Measurements from ENCODE around the gene ZRANB3.
"Not testable (repeated sequence)": the region's sequence is repeated elsewhere in the genome, so short reads cannot be mapped to it uniquely, and the experiment has no call there.

ZRANB3 gene

GRCh38 chr2:135485441-135485840 lies 45.6 kb downstream of the ZRANB3 start:
- no peak for DNase-seq

DNA sequence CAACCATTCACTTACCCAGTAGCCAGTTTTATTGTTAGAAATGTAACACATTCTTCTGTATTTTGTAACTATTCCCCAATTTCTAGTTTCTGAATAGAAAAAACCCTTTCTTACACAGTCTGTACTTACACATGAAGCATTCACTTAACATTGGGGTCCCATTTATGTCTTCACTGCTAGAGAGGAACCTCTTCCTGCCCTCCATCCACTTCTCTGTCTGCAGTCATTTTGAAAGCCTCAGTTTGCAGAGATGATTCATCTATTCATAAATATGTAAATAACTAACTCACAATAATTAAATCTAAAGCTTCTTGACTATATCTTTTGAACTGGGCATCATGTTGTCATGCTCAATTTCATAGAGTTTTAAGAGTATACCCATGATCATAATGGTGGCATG lies 55.9 kb downstream of the ZRANB3 start:
- DNase-seq, result no peak

GRCh38 chr2:135473567-135473966 lies 57.5 kb downstream of the ZRANB3 start:
- no peak for DNase-seq

- DNase-seq, result no peak
These were observed 59.9 kb downstream of the ZRANB3 start for GRCh38 chr2:135471106-135471505.

DNA sequence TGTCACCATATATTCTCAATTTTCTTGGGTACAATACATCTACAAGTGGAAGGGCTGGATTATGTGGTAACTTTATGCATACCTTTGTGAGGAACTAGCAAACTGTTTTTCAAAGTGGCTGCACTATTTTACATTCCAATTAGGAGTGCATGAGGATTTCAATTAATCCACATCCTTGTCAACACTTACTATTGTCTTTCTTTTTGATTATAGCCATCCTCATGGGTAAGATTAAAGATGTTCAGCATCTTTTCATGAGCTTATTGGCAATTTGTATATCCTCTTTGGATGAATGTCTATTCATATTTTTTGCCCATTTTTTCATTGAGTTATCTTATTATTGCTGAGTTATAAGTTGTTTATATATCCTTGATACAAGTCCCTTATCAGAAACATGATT lies 73.7 kb downstream of the ZRANB3 start:
- no peak for DNase-seq

- DNase-seq, result no peak
These were observed 74.2 kb downstream of the ZRANB3 start for GRCh38 chr2:135456835-135457234.

DNA sequence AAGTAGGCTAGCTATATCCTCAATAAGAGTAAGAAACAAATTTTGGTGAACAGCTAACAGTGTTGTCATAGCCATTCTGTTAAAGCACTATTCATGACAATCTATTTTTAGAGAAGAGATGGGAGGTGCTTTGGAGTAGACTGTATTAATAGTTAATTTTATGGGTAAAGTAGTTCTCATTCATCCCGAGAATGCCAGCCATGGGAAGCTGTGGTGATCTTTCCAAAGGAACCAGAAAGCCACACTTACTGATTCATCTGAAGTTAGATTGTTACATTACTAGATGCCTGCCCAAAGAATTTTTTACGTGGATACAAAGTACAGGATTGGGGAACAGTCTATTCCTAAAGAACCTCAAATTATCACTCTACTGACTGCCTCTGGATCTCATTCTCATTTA lies 74.6 kb downstream of the ZRANB3 start:
- DNase-seq, result no peak

DNA sequence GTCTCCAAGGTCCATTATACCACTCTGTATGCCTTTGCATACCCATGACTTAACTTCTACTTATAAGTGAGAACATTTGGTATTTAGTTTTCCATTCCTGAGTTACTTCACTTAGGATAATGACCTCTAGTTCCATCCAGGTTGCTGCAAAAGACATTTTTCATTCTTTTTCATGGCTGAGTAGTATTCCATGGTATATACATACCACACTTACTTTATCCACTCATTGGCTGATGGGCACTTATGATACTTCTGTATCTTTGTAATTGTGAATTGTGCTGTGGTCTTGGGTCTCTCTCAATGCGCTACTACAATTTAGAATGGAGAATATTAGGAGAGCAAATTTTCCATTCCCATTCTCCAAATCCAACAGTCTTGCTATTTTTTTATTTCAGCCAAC lies 76.4 kb downstream of the ZRANB3 start:
- DNase-seq, result no peak

DNA sequence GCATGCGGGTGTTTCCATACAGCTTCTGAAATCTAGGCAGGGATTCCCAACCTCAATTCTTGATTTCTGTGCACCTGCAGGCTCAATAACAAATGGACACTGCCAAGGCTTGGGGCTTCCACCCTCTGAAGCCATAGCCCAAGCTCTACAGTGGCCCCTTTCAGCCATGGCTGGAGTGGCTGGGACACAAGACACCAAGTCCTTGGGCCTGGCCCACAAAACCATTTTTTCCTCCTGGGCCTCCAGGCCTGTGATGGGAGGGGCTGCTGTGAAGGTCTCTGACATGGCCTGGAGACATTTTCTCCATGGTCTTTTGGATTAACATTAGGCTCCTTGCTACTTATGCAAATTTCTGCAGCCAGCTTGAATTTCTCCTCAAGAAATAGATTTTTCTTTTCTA lies 78.0 kb downstream of the ZRANB3 start:
- not testable (repeated sequence) for DNase-seq

GRCh38 chr2:135451966-135452365 lies 79.1 kb downstream of the ZRANB3 start:
- no peak for DNase-seq

DNA sequence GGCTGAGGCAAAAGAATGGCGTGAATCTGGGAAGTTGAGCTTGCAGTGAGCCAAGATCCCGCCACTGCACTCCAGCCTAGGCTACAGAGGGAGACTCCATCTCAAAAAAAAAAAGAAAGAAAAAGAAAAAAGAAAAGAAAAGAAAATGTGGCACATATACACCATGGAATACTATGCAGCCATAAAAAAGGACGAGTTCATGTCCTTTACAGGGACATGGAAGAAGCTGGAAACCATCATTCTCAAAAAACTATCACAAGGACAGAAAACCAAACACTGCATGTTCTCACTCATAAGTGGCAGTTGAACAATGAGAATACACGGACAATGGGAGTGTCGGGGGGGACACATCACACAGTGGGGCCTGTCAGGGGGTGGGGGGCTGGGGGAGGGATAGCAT lies 88.0 kb downstream of the ZRANB3 start:
- not testable (repeated sequence) for DNase-seq

DNA sequence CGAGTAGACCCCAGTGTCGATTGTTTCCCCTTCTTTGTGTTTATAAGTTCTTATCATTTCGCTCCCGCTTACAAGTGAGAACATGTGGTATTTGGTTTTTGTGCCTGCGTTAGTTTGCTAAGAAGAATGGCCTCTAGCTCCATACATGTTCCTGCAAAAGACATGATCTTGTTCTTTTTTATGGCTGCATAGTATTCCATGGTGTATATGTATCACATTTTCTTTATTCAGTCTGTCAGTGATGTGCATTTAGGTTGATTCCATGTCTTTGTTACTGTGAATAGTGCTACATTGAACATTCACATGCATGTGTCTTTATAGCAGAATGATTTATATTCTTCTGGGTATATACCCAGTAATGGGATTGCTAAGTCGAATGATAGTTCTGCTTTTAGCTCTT lies 95.9 kb downstream of the ZRANB3 start:
- DNase-seq, result not testable (repeated sequence)

DNA sequence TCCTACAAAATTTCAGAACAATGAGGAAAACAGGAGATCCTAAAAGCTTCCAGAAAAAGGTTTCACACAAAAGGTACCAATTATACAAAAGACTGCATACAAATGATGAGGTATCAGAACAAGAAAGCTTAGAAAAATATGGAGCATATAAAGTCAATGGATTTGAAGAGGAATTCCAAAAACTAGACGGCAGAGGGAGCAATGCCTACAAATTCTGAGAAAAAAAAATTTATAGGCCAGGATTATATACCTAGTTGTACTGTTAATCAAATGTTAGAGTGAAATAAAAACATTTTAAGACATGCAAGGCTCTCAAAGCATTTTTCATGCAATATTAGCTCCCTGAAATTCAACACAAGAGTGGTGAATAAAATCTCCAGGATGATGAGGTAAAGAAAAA lies 106.2 kb downstream of the ZRANB3 start:
- DNase-seq, result no peak

- no peak for DNase-seq
These were observed 108.1 kb downstream of the ZRANB3 start for GRCh38 chr2:135422898-135423297.

GRCh38 chr2:135411646-135412045 lies 119.4 kb downstream of the ZRANB3 start:
- DNase-seq, result no peak

GRCh38 chr2:135409436-135409835 lies 121.6 kb downstream of the ZRANB3 start:
- no peak for DNase-seq

- DNase-seq, result not testable (repeated sequence)
These were observed 134.8 kb downstream of the ZRANB3 start for GRCh38 chr2:135396259-135396658.

DNA sequence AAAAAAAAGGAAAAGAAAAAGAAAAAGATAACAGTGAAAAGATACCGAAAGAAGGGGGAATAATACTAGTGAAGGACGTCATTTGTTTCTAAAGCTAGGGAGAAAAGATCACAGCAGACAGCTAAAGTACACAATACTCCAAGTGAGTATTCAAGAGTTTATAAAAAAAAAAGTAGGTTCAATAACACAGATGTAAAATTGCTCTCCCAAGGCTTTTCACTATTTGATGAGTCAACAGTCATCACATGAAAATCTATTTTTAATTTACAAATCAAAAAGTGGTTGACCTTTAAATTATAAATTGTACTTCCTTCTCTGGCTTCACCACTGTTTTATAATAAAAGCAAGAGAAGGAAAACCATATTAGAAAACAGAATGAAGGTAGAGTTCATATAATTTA lies 144.0 kb downstream of the ZRANB3 start:
- DNase-seq, result no peak

- no peak for DNase-seq
These were observed 152.4 kb downstream of the ZRANB3 start for GRCh38 chr2:135378591-135378990.

DNA sequence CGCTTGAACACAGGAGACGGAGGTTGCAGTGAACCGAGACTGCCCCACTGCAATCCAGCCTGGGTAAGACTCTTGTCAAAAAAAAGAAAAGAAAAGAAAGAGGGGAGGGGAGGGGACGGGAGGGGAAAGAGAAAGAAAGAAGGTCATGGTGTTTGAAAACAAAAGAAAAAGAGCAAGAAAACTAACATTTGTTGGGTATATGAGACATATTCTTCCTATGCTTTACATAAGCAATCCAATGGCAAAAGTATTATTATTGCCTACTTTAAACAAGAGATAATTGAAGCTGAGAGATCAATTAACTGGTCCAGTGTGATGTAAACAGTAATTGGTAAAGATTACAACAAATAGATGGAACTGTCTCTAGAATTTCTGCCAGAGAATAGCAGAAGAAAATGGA lies 157.3 kb downstream of the ZRANB3 start:
- no peak for DNase-seq

GRCh38 chr2:135349941-135350340 lies 181.1 kb downstream of the ZRANB3 start:
- no peak for DNase-seq

DNA sequence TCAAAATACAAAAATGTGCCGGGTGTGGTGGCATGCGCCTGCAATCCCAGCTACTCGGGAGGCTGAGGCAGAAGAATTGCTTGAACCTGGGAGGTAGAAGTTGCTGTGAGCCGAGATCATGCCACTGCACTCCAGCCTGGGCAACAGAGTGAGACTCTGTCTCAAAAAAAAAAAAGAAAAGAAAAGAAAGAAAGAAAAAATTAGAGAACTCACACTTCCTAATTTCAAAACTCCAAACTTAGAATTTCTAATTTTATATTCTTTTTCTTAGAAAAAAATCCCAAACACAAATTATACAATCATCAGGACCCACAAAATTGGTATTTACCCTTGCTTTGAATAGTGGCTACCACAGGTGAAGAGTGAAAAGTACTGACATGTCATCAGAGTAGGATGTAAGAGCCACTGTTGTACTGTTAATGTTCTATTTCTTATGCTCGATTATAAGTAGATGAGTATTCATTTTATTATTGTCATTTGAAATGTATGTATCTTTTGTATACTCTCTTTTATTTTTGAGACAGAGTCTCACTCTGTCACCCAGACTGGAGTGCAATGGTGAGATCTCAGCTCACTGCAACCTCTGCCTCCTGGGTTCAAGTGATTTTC lies 182.8 kb downstream of the ZRANB3 start:
- not testable (repeated sequence) for DNase-seq

DNA sequence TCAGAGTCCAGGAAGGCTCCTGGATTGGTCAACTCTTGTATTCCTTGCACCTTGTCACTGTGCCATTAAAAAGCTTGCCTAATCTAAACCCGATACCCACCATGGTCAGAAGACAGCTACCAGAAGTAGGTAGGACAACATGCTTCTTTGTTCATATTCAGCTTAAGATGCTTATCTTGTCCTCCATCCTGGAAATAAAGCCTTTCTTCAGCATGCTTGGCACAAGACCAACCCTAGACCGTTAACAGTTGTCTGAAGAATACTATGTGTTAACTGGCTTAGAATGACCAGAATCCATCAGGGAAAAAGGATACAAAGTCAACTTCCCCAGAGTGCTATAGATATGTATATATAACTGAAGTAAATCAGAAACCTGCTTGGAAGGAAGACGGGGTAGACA lies 193.9 kb downstream of the ZRANB3 start:
- no peak for DNase-seq

GRCh38 chr2:135335256-135335655 lies 195.8 kb downstream of the ZRANB3 start:
- DNase-seq, result no peak

DNA sequence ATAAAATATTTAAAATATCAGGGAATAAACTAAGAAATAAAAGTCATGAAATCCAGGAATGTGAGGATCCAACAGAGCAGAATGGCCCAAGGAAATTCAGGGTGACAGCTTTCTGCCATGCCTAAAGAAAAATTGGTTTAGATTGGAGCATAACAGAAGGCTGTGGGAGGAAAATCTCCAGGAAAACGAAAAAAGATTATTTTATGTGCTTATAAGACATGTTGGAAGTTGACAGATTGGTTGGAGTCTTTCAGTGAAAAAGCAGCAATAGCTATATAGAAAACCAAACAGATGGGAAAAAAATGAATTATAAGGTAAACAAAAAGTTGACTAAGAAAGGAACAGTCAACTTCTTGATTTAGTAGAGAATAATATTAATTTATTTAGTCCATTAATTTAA lies 203.9 kb downstream of the ZRANB3 start:
- DNase-seq, result no peak

All from activated CD4-positive, alpha-beta T cell treated with anti-CD3 and anti-CD28 coated beads for 1 hour (primary cell).